Ishikawa (cell line): ENCODE results near the gene GCA.

ENCODE experiments used
- CEBPB ChIP-seq: IDR thresholded peaks from 2 replicates; pipeline ENCODE4 v1.6.1; 2012
- CREB1 ChIP-seq: IDR thresholded peaks from 2 replicates; pipeline ENCODE4 v1.6.1; 2012; ENCODE audit warnings: low read depth
- EP300 ChIP-seq: IDR thresholded peaks from 2 replicates; pipeline ENCODE4 v1.6.1; 2012; ENCODE audit warnings: borderline replicate concordance
- RAD21 ChIP-seq: IDR thresholded peaks from 2 replicates; pipeline ENCODE4 v1.6.1; 2012; ENCODE audit warnings: low read depth
- YY1 ChIP-seq: IDR thresholded peaks from 2 replicates; pipeline ENCODE4 v1.6.1; 2012; ENCODE audit warnings: low read depth
- TF ChIP-seq, protein P1 (sequence below): IDR thresholded peaks from 2 replicates; pipeline ENCODE4 v1.6.1; 2012
- TF ChIP-seq, protein P2 (sequence below): IDR thresholded peaks from 2 replicates; pipeline ENCODE4 v1.6.1; 2012

DNA sequence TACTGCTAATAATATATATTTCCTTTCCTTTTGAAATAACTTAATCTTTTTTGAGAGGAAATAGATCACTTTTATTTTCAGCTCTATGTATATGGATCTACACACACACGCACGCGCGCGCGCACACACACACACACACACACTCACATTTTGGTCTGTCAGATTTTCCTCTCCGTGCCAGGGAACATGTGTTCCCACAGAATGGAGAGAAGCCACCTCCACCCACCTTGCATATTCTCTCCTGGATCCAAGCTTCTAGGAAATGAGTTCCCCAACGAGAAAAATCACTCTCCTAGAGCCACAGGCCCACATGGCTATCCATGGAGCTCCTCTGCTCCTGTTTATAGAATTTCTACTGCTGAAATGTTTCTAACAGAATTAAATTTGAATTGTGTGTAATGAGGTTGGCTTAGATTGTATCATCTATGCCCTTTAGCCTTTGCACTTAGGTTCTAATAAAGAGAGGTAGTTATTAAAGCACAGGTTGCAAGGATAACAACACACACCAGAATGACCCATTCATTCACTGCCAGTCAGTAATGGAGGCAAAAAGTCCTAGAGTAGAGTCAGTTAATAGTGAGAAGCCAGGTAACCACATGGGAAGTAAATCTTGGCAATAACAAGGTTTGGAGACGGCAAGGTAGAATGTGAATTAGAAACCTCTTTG lies 45.1 kb upstream of the GCA start:
- TF ChIP-seq, protein P1, sequence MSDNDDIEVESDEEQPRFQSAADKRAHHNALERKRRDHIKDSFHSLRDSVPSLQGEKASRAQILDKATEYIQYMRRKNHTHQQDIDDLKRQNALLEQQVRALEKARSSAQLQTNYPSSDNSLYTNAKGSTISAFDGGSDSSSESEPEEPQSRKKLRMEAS: no peak
- TF ChIP-seq, protein P2, sequence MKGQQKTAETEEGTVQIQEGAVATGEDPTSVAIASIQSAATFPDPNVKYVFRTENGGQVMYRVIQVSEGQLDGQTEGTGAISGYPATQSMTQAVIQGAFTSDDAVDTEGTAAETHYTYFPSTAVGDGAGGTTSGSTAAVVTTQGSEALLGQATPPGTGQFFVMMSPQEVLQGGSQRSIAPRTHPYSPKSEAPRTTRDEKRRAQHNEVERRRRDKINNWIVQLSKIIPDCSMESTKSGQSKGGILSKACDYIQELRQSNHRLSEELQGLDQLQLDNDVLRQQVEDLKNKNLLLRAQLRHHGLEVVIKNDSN: no peak
- TF ChIP-seq RAD21: no peak
- TF ChIP-seq YY1: no peak
- TF ChIP-seq EP300: no peak
- TF ChIP-seq CREB1: no peak
- TF ChIP-seq CEBPB: no peak
